Mesendoderm (in vitro differentiated cells): ENCODE data around the gene CDADC1.
"Not testable (repeated sequence)": the region's sequence is repeated elsewhere in the genome, so short reads cannot be mapped to it uniquely, and the experiment has no call there.

Experiments
- DNase-seq: peaks from one replicate; pipeline ENCODE4 v3.0.0; 2013
- H2AK5ac ChIP-seq: 2 replicates; pipeline ENCODE4 v1.6.1; 2013; ENCODE audit warnings: low read length, inconsistent platforms
- H2BK120ac ChIP-seq: 2 replicates; pipeline ENCODE4 v1.6.1; 2013; ENCODE audit warnings: low read depth, mild to moderate bottlenecking, low read length, moderate library complexity, mixed read lengths
- H2BK15ac ChIP-seq: replicated peaks from 2 replicates; pipeline ENCODE4 v1.6.1; 2013; ENCODE audit warnings: low read depth, mild to moderate bottlenecking, moderate library complexity
- H2BK5ac ChIP-seq: 2 replicates; pipeline ENCODE4 v1.6.1; 2013; ENCODE audit warnings: low read length, inconsistent platforms
- H3K18ac ChIP-seq: 2 replicates; pipeline ENCODE4 v1.6.1; 2013; ENCODE audit warnings: mild to moderate bottlenecking, low read length, mixed read lengths
- H3K23ac ChIP-seq: one replicate; pipeline ENCODE4 v1.6.1; 2013; ENCODE audit warnings: low read length
- H3K27ac ChIP-seq: 2 replicates; pipeline ENCODE4 v1.5.1; 2013; ENCODE audit warnings: low read depth, mild to moderate bottlenecking, inconsistent platforms, low read length, moderate library complexity
- H3K27me3 ChIP-seq: 2 replicates; pipeline ENCODE4 v1.6.1; 2013; ENCODE audit warnings: low read length, control low read depth, mild to moderate bottlenecking, inconsistent platforms; ENCODE audit not compliant: insufficient read depth, poor library complexity
- H3K36me3 ChIP-seq: 2 replicates; pipeline ENCODE4 v1.6.1; 2013; ENCODE audit warnings: low read length, inconsistent platforms; ENCODE audit not compliant: control insufficient read depth, insufficient read depth
- H3K4ac ChIP-seq: one replicate; pipeline ENCODE4 v1.6.1; 2013; ENCODE audit warnings: low read depth, mild to moderate bottlenecking, low read length, moderate library complexity
- H3K4me1 ChIP-seq: 2 replicates; pipeline ENCODE4 v1.6.1; 2013; ENCODE audit warnings: low read depth, low read length, inconsistent platforms; ENCODE audit not compliant: control insufficient read depth
- H3K4me2 ChIP-seq: 2 replicates; pipeline ENCODE4 v1.6.1; 2013; ENCODE audit warnings: low read length
- H3K4me3 ChIP-seq: 2 replicates; pipeline ENCODE4 v1.5.1; 2013; ENCODE audit warnings: mild to moderate bottlenecking, low read length
- H3K56ac ChIP-seq: one replicate; pipeline ENCODE4 v1.6.1; 2013; ENCODE audit warnings: low read length
- H3K79me1 ChIP-seq: 2 replicates; pipeline ENCODE4 v1.6.1; 2013; ENCODE audit warnings: low read length, inconsistent platforms
- H3K79me2 ChIP-seq: 2 replicates; pipeline ENCODE4 v1.6.1; 2013; ENCODE audit warnings: mild to moderate bottlenecking, low read length; ENCODE audit not compliant: control insufficient read depth, insufficient read depth
- H3K9ac ChIP-seq: 2 replicates; pipeline ENCODE4 v1.6.1; 2013; ENCODE audit warnings: low read length, inconsistent platforms
- H4K5ac ChIP-seq: one replicate; pipeline ENCODE4 v1.6.1; 2013; ENCODE audit warnings: low read length
- H4K8ac ChIP-seq: one replicate; pipeline ENCODE4 v1.6.1; 2013; ENCODE audit warnings: low read depth, mild to moderate bottlenecking, control low read depth, low read length, moderate library complexity
- WGBS: extraction: QIAGEN DNeasy Blood & Tissue Kit; methylation state at CpG from one replicate; pipeline ENCODE4 v1.1.7; 2013; ENCODE audit warnings: low lambda C conversion rate, missing lambda C conversion rate; ENCODE audit not compliant: insufficient coverage; ENCODE audit errors: extremely low coverage; 5-methylcytosine and 5-hydroxymethylcytosine counted together

The CDADC1 gene

GRCh38 chr13:49320975-49321374 is 73.2 kb downstream of the CDADC1 start:
- Histone ChIP-seq H3K56ac (no peak overlapping the region), H3K4me3 (no peak overlapping the region), H4K8ac (no peak overlapping the region), H3K9ac (no peak overlapping the region), H3K27me3 (no peaks in the 10 kb centered on the region), H2BK15ac (no peak overlapping the region), H3K79me2 (no peaks in the 10 kb centered on the region), H2AK5ac (no peak overlapping the region), H2BK120ac (no peak overlapping the region), H3K4me2 (no peak overlapping the region), H2BK5ac (no peak overlapping the region), H3K27ac (no peak overlapping the region), H3K4ac (no peak overlapping the region), H3K23ac (no peak overlapping the region), H3K4me1 (no peaks in the 10 kb centered on the region), H3K18ac (no peak overlapping the region), H3K79me1 (no peaks in the 10 kb centered on the region), H3K36me3 (no peaks in the 10 kb centered on the region), H4K5ac (no peak overlapping the region)
- no peak for DNase-seq
- WGBS, result no CpG with 5 or more reads among the region's 2 CpGs

DNA sequence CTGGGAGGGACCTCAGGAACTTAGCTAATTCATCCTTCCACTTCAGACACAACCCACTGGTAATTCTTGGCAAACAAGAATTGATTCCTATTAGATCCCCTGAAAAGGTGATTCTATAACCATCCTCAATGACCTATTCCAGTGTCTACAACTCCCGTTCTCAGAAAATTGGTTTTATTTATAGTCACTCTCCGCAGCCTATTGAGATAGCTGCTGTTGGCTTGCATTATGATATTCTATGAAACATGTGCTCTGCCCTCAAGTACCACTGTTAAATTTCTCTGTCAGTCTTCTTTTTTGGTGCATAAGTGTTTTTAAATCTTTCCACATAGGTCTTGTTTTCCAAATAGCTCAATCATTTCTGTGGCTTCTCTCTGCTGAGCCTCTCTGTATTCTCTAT is 75.0 kb downstream of the CDADC1 start:
- H3K4ac ChIP-seq, result no peak overlapping the region
- H3K4me2 ChIP-seq, result no peak overlapping the region
- H3K9ac ChIP-seq, result no peak overlapping the region
- no peak for DNase-seq
- WGBS, result no CpG with 5 or more reads among the region's 2 CpGs
- H3K79me2 ChIP-seq, result no peaks in the 10 kb centered on the region
- no peak overlapping the region for H2BK15ac ChIP-seq
- H3K36me3 ChIP-seq, result no peaks in the 10 kb centered on the region
- no peak overlapping the region for H3K23ac ChIP-seq
- no peak overlapping the region for H3K18ac ChIP-seq
- H2BK5ac ChIP-seq, result no peak overlapping the region
- H4K8ac ChIP-seq, result no peak overlapping the region
- H3K27ac ChIP-seq, result no peak overlapping the region
- H4K5ac ChIP-seq, result no peak overlapping the region
- no peaks in the 10 kb centered on the region for H3K27me3 ChIP-seq
- H3K4me3 ChIP-seq, result no peak overlapping the region
- H2AK5ac ChIP-seq, result no peak overlapping the region
- no peak overlapping the region for H3K56ac ChIP-seq
- H3K79me1 ChIP-seq, result no peaks in the 10 kb centered on the region
- H3K4me1 ChIP-seq, result no peaks in the 10 kb centered on the region
- H2BK120ac ChIP-seq, result no peak overlapping the region

GRCh38 chr13:49323344-49323743 is 75.6 kb downstream of the CDADC1 start:
- H3K18ac ChIP-seq, result no peak overlapping the region
- no peak overlapping the region for H2BK120ac ChIP-seq
- no peak overlapping the region for H2BK5ac ChIP-seq
- H3K56ac ChIP-seq, result no peak overlapping the region
- H4K8ac ChIP-seq, result no peak overlapping the region
- H2AK5ac ChIP-seq, result no peak overlapping the region
- H4K5ac ChIP-seq, result no peak overlapping the region
- H3K36me3 ChIP-seq, result no peaks in the 10 kb centered on the region
- no peak overlapping the region for H3K4ac ChIP-seq
- H3K79me1 ChIP-seq, result no peaks in the 10 kb centered on the region
- no CpG with 5 or more reads among the region's 7 CpGs for WGBS
- no peaks in the 10 kb centered on the region for H3K4me1 ChIP-seq
- no peak overlapping the region for H3K9ac ChIP-seq
- H3K79me2 ChIP-seq, result no peaks in the 10 kb centered on the region
- H2BK15ac ChIP-seq, result no peak overlapping the region
- DNase-seq, result no peak
- no peak overlapping the region for H3K4me2 ChIP-seq
- no peak overlapping the region for H3K27ac ChIP-seq
- no peaks in the 10 kb centered on the region for H3K27me3 ChIP-seq
- H3K23ac ChIP-seq, result no peak overlapping the region
- no peak overlapping the region for H3K4me3 ChIP-seq

DNA sequence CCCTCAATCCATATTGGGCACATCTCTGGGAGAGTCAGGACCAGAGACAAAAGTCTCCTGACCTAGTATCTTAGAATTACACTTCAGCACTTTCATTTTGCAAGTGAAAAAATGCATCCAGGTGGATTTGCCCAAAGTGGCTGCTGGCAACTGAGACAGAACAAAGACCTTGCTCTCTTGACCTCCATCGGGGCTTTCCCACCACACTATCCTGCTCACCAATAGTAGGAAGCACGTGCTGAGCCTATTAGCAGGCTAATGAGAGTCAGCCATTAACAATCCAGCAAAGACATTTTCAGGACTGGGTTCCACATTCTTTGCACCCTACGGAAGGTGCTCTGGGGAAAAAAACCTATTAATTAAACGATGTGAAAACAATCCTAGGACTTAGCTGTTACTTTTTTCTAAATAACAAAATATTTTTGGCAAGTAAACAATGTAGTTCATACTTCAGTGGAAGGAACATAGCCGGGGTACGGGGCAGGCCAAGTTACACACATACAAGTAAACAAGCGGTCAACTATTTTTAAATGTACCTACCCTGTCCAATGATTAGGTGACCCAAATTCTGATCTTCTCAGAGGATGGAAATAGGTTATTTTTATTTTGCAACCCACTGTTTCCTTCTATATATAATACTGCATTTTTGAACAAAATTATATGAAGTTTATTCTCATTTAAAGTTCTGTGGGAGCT is 78.6 kb downstream of the CDADC1 start:
- no peaks in the 10 kb centered on the region for H3K79me2 ChIP-seq
- H3K9ac ChIP-seq, result no peak overlapping the region
- no peak overlapping the region for H3K4me2 ChIP-seq
- H3K36me3 ChIP-seq, result no peaks in the 10 kb centered on the region
- H2BK5ac ChIP-seq, result no peak overlapping the region
- H3K23ac ChIP-seq, result no peak overlapping the region
- H4K8ac ChIP-seq, result no peak overlapping the region
- WGBS, result no CpG with 5 or more reads among the region's 7 CpGs
- H3K27me3 ChIP-seq, result no peaks in the 10 kb centered on the region
- H3K4me3 ChIP-seq, result no peak overlapping the region
- H3K4me1 ChIP-seq, result no peaks in the 10 kb centered on the region
- H3K56ac ChIP-seq, result no peak overlapping the region
- no peak overlapping the region for H4K5ac ChIP-seq
- no peak overlapping the region for H3K27ac ChIP-seq
- no peak for DNase-seq
- no peak overlapping the region for H2BK15ac ChIP-seq
- H2BK120ac ChIP-seq, result no peak overlapping the region
- no peak overlapping the region for H3K18ac ChIP-seq
- no peak overlapping the region for H2AK5ac ChIP-seq
- H3K79me1 ChIP-seq, result no peaks in the 10 kb centered on the region
- H3K4ac ChIP-seq, result no peak overlapping the region

DNA sequence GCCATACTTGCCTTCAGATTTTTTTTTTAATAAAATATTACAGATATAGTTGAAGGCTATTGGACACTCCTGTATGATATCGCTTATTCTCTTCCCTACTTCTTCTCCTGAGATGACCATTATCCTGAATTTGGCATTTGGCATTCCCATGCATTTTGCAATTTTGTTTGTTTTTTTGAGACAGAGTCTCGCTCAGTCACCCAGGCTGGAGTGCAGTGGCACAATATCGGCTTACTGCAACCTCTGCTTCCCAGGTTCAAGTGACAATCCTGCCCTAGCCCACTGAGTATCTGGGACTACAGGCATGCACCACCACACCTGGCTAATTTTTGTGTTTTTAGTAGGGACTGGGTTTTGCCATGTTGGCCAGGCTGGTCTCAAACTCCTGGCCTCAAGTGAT is 79.4 kb downstream of the CDADC1 start:
- DNase-seq, H2BK120ac ChIP-seq, H3K4me2 ChIP-seq, H3K79me2 ChIP-seq, H4K8ac ChIP-seq, H3K27me3 ChIP-seq, H2BK5ac ChIP-seq, H3K23ac ChIP-seq, H3K18ac ChIP-seq, H3K36me3 ChIP-seq, H3K4ac ChIP-seq, H3K4me3 ChIP-seq, H2BK15ac ChIP-seq, H3K4me1 ChIP-seq, H4K5ac ChIP-seq, H3K9ac ChIP-seq, H2AK5ac ChIP-seq, H3K79me1 ChIP-seq, H3K56ac ChIP-seq, H3K27ac ChIP-seq: not testable (repeated sequence)
- no CpG with 5 or more reads among the region's 3 CpGs for WGBS
